22Rv1 (cell line): ENCODE measurements around the gene PLK5.

Experiments
- ZFX ChIP-seq: fragments of 450-650 bp; IDR thresholded peaks from 2 replicates; pipeline ENCODE4 v1.6.1; 2017; ENCODE audit warnings: antibody characterized with exemption, borderline replicate concordance
- TF ChIP-seq, protein P1 (sequence below): fragments of 450-650 bp; IDR thresholded peaks from 2 replicates; pipeline ENCODE4 v1.5.1; 2017; ENCODE audit warnings: mild to moderate bottlenecking

DNA sequence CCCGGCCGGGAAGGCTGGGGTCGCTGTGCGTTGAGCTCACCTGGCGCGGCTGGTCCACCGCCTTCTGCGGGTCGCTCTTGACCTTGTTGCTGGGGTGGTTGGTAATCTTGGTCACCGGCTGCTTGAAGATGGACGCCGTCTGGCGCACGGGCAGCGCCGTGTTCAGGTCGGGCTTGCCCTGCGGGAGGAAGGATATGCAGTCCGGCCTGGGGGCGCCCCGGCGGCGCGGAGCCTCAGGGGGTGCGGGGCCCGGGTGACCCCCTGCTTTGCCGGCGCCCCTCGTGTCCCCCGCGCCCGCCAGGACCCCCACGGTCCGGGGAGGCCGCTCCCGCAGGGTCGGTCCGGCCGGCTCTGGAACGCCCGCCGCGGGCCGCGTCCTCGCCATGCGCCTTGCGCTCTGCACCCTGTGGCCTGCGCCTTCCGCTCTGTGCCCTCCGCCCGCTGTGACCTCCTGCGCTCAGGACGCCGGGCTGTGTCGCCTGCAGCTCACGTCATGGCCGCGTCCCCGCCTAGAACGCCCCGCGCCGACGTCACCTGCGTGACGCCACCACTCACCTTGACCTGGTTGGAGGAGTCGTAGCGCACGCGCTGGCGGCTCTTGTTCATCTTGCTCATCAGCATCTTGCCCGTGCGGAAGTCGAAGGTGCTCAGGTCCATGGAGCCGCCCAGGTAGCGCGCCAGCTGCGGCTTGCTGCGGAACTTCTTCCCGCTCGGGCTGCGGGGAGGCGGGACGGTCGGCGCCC is 60.8 kb downstream of the PLK5 start:
- TF ChIP-seq, protein P1, sequence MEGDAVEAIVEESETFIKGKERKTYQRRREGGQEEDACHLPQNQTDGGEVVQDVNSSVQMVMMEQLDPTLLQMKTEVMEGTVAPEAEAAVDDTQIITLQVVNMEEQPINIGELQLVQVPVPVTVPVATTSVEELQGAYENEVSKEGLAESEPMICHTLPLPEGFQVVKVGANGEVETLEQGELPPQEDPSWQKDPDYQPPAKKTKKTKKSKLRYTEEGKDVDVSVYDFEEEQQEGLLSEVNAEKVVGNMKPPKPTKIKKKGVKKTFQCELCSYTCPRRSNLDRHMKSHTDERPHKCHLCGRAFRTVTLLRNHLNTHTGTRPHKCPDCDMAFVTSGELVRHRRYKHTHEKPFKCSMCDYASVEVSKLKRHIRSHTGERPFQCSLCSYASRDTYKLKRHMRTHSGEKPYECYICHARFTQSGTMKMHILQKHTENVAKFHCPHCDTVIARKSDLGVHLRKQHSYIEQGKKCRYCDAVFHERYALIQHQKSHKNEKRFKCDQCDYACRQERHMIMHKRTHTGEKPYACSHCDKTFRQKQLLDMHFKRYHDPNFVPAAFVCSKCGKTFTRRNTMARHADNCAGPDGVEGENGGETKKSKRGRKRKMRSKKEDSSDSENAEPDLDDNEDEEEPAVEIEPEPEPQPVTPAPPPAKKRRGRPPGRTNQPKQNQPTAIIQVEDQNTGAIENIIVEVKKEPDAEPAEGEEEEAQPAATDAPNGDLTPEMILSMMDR: no peak
- TF ChIP-seq ZFX: no peak
